Body of pancreas (tissue), 4 donors: ENCODE measurements around the gene MAGEF1.

Experiments used
- POLR2A ChIP-seq, 3 donors: fragments of 450-650 bp; IDR thresholded peaks; one replicate each; pipeline ENCODE4 v1.6.1; 2016; ENCODE audit warnings: antibody characterized with exemption in 3 of 3, mild to moderate bottlenecking in 2 of 3
- TF ChIP-seq, protein P1 (sequence below), 7 experiments: fragments of 450-650 bp in 4 of 7; fragments of 200-600 bp in 3 of 7; sonication (generic) in 3 of 7; IDR thresholded peaks; one replicate each; pipeline ENCODE4 v1.5.1; 2016 to 2019; ENCODE audit warnings: antibody characterized with exemption in 7 of 7

DNA sequence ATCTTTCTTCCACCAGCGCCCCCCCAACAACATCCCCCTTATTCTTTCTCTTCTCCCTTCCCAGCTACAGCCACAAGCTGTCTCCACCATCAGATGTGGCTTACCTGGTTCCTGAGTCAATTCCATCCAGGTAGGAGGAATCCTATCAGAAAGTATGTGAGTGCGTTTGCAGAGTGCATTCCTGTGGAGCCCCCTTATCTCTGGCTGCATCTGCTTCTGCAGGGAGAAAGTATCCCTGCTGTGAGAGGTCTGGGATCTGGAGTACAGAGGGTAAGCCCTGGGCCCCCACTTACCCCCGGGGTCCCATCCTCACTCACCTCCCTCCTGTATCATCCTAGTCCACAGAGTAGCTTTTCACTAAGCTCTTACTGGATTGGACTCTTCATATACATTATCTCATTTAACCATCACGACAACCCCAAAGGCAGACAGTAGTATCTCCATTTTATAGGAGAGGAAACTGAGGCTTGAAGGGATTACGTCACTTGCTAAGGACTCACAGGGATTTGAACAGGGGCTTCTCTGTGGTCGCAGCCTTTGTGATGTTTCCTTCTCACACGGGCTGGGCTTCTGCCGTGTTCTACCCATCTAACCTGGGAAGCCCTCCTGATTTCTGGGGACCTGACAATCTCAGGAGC lies 22.2 kb upstream of the MAGEF1 start:
- TF ChIP-seq, protein P1, sequence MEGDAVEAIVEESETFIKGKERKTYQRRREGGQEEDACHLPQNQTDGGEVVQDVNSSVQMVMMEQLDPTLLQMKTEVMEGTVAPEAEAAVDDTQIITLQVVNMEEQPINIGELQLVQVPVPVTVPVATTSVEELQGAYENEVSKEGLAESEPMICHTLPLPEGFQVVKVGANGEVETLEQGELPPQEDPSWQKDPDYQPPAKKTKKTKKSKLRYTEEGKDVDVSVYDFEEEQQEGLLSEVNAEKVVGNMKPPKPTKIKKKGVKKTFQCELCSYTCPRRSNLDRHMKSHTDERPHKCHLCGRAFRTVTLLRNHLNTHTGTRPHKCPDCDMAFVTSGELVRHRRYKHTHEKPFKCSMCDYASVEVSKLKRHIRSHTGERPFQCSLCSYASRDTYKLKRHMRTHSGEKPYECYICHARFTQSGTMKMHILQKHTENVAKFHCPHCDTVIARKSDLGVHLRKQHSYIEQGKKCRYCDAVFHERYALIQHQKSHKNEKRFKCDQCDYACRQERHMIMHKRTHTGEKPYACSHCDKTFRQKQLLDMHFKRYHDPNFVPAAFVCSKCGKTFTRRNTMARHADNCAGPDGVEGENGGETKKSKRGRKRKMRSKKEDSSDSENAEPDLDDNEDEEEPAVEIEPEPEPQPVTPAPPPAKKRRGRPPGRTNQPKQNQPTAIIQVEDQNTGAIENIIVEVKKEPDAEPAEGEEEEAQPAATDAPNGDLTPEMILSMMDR (IDR thresholded peaks at IDR 0.05), result no peak
- TF ChIP-seq POLR2A (IDR thresholded peaks at IDR 0.05), result no peak
